ENCODE measurements around the gene ZNF732. TPM values are rescaled to one million over a fixed set of nuclear protein-coding genes. Genes with fewer than 3 reads are reported as not detected.

ZNF732 gene
- total RNA-seq, 2 donors from 2014 or later: 8.6 to 23.4 TPM

- Histone ChIP-seq H3K27ac (ENCODE audit: low read depth, low read length) (peak overlapping the region; percentile 91), H3K9ac (ENCODE audit: extremely low read depth, low read length, poor library complexity, severe bottlenecking) (peak overlapping the region; percentile 78), H3K9me3 (ENCODE audit: control insufficient read depth, low read length) (peaks cover 42% of the 10 kb centered on the region), H3K4me3 (ENCODE audit: low read length) (peak overlapping the region; percentile 94), H3K4me1 (ENCODE audit: control insufficient read depth, insufficient read depth, low read length) (no peaks in the 10 kb centered on the region), H3K36me3 (ENCODE audit: control insufficient read depth, insufficient read depth, low read length) (peaks cover 35% of the 10 kb centered on the region), H3K27me3 (ENCODE audit: control insufficient read depth, insufficient read depth, low read length, poor library complexity, severe bottlenecking) (peaks cover 13% of the 10 kb centered on the region)
- peak overlapping the region; percentile 97 for H3K4me3 Mint-ChIP-seq
- no peak for DNase-seq
- H3K27ac Mint-ChIP-seq: peak overlapping the region; percentile 99
- 2 to 3% methylated on average over 20 to 51 of the region's 52 CpGs for WGBS, 2 experiments (ENCODE audit: insufficient coverage in 1 of 2, insufficient read length in 1 of 2)
- peaks cover 20% of the 10 kb centered on the region for H3K9me3 Mint-ChIP-seq
- H3K27me3 Mint-ChIP-seq (ENCODE audit: insufficient read depth): peaks cover 18% of the 10 kb centered on the region
- peaks cover 9% of the 10 kb centered on the region for H3K4me1 Mint-ChIP-seq
- H3K36me3 Mint-ChIP-seq (ENCODE audit: low read depth): peaks cover 37% of the 10 kb centered on the region
- TF ChIP-seq CTCF (conservative IDR thresholded peaks at IDR 0.05): no peak
Measured at GRCh38 chr4:337932-338758, 32.9 kb upstream of the ZNF732 start.

- WGBS, 2 experiments (ENCODE audit: insufficient coverage in 1 of 2, insufficient read length in 1 of 2): 0 to 2% methylated on average over 18 to 48 of the region's 59 CpGs
- peak within 1 kb of the TSS; percentile 99 for H3K27ac Mint-ChIP-seq
- H3K27me3 ChIP-seq (ENCODE audit: control insufficient read depth, insufficient read depth, low read length, poor library complexity, severe bottlenecking): peaks cover 13% of the 10 kb centered on the region
- no peak for TF ChIP-seq CTCF (conservative IDR thresholded peaks at IDR 0.05)
- H3K9me3 Mint-ChIP-seq: peaks cover 17% of the 10 kb centered on the region
- peak within 1 kb of the TSS; percentile 91 for H3K27ac ChIP-seq (ENCODE audit: low read depth, low read length)
- peaks cover 28% of the 10 kb centered on the region for H3K36me3 ChIP-seq (ENCODE audit: control insufficient read depth, insufficient read depth, low read length)
- H3K27me3 Mint-ChIP-seq (ENCODE audit: insufficient read depth): peaks cover 18% of the 10 kb centered on the region
- no peaks in the 10 kb centered on the region for H3K4me1 ChIP-seq (ENCODE audit: control insufficient read depth, insufficient read depth, low read length)
- H3K4me3 Mint-ChIP-seq: peak within 1 kb of the TSS; percentile 97
- peak within 1 kb of the TSS; percentile 78 for H3K9ac ChIP-seq (ENCODE audit: extremely low read depth, low read length, poor library complexity, severe bottlenecking)
- DNase-seq: peak; percentile 98
- H3K4me3 ChIP-seq (ENCODE audit: low read length): peak within 1 kb of the TSS; percentile 94
- peaks cover 37% of the 10 kb centered on the region for H3K9me3 ChIP-seq (ENCODE audit: control insufficient read depth, low read length)
- peaks cover 9% of the 10 kb centered on the region for H3K4me1 Mint-ChIP-seq
- H3K36me3 Mint-ChIP-seq (ENCODE audit: low read depth): peaks cover 31% of the 10 kb centered on the region
Measured at GRCh38 chr4:337143-337931, 32.1 kb upstream of the ZNF732 start, which contains the start of gene ZNF141. Gene ZNF141, plus strand, starts transcription at chr4:337814. Its CDS starts 170 bp downstream, at chr4:337984.

GRCh38 chr4:336893-337142, 31.5 kb upstream of the ZNF732 start:
- H3K4me1 Mint-ChIP-seq: peaks cover 9% of the 10 kb centered on the region
- WGBS, 2 experiments (ENCODE audit: insufficient coverage in 1 of 2, insufficient read length in 1 of 2): 0 to 3% methylated on average over 1 to 18 of the region's 18 CpGs
- peaks cover 13% of the 10 kb centered on the region for H3K27me3 ChIP-seq (ENCODE audit: control insufficient read depth, insufficient read depth, low read length, poor library complexity, severe bottlenecking)
- no peak overlapping the region for H3K27ac ChIP-seq (ENCODE audit: low read depth, low read length)
- peaks cover 23% of the 10 kb centered on the region for H3K36me3 ChIP-seq (ENCODE audit: control insufficient read depth, insufficient read depth, low read length)
- peaks cover 14% of the 10 kb centered on the region for H3K9me3 Mint-ChIP-seq
- H3K4me1 ChIP-seq (ENCODE audit: control insufficient read depth, insufficient read depth, low read length): no peaks in the 10 kb centered on the region
- peaks cover 18% of the 10 kb centered on the region for H3K27me3 Mint-ChIP-seq (ENCODE audit: insufficient read depth)
- peak overlapping the region; percentile 17 for H3K9ac ChIP-seq (ENCODE audit: extremely low read depth, low read length, poor library complexity, severe bottlenecking)
- peaks cover 35% of the 10 kb centered on the region for H3K9me3 ChIP-seq (ENCODE audit: control insufficient read depth, low read length)
- no peak for DNase-seq
- peak overlapping the region; percentile 97 for H3K4me3 Mint-ChIP-seq
- H3K36me3 Mint-ChIP-seq (ENCODE audit: low read depth): peaks cover 26% of the 10 kb centered on the region
- TF ChIP-seq CTCF (conservative IDR thresholded peaks at IDR 0.05): no peak
- peak overlapping the region; percentile 99 for H3K27ac Mint-ChIP-seq
- peak overlapping the region; percentile 94 for H3K4me3 ChIP-seq (ENCODE audit: low read length)
